Measurements from ENCODE around the gene ARHGDIA.

The ARHGDIA gene

DNA sequence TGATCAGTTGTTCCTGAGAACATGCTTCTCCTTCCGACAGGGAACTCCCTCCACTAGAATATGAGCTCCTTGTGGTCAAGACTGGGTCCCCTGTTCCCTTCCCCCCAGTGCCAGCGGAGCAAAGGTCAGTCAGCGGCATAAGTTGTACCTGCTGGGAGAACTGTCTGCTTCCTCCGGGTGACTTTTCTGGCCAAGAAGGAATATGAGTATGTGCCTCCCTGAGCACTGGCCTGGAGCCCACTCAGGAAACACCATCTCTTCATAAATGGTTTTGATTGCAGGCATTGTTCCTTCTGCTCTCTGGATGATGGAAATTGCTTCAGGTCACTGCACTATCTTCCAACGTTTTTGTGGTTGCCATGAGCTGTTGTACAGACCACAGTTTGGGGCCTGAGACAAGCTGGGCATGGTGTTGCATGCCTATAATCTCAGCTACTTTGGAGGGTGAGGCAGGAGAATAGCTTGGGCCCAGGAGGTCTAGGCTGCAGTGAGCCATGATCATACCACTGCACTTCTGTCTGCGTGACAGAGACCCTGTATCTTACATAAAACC lies 7.9 kb downstream of the ARHGDIA start:
- DNase-seq, result no peak

DNA sequence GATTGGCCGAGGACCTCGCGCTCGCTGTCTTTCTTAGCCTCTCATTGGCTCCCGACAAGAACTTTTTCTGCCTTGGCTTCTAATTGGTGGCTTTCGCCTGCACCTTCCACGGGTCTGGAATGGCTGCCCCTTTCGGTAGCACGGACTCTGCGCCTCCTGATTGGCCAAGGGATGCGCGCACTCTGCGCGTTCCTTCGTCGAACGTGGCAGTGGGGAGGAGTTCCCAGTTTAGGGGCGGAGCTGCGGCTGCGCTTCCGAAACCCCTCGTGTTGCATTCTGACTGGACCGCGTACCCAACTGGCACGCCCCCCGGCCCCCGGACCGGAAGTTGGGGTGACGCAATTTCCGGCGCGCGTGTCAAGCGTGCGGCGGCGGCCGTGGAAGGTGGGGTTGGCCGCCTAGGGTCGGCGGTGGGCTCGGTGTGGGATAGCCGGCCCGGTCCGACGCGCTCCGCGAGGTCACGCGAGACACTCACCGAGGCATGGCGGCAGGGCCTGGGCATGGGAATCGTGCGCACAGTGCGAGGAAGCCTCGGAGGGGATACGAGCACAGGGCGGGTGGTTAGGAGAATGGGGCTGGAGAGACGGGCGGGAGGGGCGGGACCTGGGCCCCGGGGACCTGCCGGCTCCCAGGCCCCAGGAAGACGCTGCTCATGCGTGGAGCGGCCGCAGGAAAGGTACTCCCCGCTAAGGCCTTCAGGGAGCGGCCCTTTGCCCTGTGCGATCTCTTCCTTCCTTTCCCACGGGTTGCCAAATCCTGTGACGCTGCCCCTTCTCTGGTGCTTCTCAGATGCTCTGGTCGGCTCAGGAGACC lies 10.2 kb downstream of the ARHGDIA start:
- peak; percentile 100 for DNase-seq

DNA sequence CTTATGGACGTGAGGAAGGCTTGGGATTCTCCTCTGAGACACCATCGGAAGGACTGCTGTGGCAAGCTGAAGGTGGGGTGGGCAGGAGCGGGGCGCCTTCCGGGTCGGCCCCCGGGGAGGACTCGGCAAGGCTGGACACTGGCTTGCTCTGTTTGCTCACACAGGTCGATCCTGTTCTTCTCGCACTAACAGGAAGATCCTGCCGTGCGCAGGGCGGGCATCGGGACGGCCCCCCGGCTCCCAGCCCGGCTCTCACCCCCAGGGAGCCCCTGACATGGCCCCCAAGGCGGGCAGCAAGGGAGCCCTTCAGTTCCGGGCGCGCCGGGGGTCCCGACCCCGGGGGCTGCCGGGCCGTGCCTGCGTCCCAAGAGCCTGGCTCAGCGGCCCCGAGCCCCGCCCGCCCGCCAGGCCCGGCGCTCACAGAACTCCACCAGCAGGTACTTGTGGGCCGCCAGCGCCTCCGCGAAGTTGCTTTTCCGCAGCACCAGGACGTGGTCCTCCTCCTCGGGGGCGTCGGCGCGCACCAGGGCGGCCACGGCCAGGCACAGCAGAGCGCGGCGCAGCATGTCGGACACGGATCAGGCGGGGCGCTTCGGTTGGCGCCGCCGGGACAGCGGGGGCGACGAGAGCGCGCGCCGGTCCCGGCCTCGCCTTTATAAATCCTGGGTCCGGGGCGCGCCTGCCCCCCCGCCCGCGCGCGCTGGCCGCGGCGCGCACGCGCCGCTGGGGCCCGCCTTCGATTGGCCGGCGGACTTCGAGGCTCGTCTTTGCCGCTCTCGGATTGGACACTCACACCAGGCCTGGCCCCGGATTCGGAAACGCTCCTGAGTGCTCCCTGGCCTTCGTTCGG lies 11.0 kb downstream of the ARHGDIA start, which contains the start of gene P4HB:
Gene P4HB (minus strand): TSS at position 630 of the 850 bp plus-strand sequence. CDS start 64 bp downstream, at position 566.
- no peak for DNase-seq

- peak; percentile 16 to 19 for DNase-seq
Measured at GRCh38 chr17:81858967-81859905, 11.9 kb downstream of the ARHGDIA start.

DNA sequence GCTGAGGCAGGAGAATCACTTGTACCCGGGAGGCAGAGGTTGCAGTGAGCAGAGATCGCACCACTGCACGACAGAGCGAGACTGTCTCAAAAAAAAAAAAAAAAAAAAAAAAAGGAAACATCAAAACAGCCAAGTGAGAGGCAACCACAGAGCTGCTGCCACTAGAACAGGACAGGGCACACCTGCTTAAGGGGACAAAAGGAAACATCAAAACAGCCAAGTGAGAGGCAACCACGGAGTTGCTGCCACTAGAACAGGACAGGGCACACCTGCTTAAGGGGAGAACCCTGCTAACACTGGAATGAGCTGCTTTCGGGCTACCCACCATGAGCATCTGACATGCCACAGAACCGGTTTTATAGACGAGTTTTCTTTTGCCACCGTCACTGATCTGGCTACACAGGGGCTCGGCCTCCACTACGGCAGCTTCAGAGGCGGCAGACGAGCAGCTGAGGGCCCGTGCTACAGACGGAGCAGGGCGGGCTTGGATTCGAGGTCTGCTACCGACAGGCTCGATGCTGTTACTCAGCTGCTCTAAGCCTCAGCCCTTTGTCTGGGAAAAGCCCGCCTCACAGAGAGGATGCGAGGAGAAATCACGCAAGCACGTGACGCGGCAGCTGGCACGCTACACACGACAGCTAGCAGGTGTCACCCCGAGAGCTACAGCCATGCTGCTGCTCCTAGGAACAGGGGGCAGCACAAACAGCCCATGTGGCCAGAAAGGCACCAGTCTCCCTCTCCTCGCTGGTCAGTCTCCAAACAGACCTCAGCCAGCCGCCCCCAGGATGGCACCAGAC lies 12.8 kb downstream of the ARHGDIA start:
- DNase-seq, result no peak

DNA sequence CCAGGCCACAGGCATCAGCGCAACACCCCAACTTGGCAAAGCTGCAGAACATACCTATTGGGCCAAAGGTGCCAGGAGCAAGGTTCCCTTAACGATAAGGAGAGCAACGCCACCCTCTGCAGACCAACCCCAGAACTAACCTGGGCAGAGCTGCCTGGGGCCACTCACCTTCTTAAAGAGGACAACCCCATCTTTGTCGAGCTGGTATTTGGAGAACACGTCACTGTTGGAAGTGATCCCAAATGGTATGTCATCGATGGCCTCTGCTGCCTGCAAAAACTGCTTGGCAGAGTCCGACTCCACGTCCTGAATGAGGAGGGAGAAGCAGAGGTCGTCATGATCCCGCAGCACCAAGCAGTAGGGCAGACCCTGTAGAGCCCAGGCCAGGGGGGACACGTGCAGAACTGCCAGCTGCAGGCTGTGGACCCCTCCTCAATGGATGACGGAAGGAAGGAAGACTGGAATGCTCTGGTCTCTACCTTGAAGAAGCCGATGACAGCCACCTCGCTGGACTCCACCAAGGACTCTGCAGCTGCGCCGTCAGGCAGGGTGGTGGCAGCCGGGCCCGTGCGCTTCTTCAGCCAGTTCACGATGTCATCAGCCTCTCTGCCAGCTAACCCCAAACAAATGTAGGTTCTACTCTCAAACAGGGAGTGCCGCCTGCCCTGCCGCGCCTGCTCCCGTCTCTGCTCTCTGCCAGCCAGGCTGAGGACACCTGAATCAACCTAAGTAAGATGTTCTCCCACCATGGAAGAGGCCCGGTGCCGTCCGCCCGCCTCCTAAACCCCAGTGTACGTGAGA lies 16.0 kb downstream of the ARHGDIA start:
- no peak for DNase-seq

DNA sequence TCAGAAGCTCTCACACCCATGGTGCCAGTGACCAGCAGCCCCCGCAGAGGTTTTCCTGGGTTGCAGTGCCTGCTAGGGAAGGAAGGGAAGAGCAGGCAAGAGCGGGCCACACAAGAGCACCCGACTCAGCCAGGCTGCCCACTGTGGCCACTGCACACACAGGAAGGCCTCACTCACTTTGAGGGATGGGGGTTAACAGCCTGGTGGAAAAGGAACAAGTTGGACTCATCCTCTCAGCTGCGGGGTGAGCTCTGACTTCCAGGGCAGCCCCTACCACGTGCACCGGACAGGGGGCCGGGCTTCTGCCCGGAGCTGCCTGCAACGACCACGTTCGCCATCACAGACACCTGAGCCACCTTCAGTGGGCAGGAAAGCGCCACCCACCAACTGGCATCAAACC lies 18.9 kb downstream of the ARHGDIA start:
- no peak for DNase-seq

- no peak for DNase-seq
Measured at GRCh38 chr17:81851423-81851822, 19.7 kb downstream of the ARHGDIA start.

DNA sequence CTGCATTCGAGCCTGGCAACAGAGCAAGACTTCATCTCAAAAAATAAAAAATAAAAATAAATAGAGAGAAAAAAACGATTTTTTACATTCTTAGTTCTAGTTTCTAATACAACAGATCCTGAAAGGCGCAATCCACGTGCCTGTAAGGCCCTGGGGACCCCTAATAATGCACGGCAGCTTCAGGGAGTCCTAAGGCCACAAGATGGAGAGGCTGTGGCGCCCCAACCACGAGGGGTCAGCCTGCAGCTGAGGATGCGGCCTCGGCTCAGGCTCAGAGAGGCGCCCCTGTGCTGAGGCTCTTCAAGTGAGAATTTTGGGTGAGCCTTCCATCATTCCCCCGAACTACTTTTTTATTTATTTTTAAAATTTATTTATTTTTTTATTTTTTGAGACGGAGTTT lies 21.7 kb downstream of the ARHGDIA start:
- no peak for DNase-seq

- no peak for DNase-seq
Measured at GRCh38 chr17:81846743-81847689, 24.1 kb downstream of the ARHGDIA start.

DNA sequence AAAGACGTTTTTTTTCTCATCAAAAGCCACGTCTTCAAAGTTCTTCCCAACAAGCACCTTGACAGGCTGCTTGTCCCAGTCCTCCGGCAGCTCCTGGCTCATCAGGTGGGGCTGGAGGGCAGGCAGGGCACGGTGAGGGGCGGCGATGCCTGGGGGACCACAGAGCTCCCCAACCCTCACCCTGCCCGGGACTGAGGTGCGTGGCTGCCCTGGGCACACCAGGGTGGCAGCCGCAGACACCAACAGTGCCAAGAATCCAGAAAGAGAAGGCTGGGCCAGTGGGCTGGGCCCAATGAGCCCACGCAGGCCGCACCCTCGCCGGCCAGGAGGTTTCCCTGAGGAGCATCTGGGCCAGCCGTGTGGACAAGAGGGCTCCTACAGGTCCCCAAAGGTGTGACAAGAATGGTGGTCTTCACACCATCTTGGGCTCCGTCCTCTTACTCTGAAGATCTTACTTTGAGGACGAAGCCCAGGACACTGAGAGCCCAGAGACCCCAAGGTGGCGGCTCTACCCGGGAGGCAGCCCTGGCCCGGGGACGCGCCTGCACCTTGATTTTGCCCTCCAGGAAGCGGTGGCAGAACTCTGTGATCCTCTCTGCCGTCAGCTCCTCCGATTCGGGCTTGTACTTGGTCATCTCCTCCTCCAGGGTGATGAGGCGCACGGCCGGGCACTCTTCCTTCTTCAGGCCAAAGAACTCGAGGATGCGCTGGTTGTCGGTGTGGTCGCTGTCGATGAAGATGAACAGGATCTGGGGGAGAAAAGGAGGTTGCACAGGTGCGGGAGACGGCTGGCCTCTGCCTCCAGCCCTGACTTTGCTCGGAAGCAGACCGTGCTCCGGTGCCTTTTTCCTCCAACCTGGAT lies 25.0 kb downstream of the ARHGDIA start:
- no peak for DNase-seq

DNA sequence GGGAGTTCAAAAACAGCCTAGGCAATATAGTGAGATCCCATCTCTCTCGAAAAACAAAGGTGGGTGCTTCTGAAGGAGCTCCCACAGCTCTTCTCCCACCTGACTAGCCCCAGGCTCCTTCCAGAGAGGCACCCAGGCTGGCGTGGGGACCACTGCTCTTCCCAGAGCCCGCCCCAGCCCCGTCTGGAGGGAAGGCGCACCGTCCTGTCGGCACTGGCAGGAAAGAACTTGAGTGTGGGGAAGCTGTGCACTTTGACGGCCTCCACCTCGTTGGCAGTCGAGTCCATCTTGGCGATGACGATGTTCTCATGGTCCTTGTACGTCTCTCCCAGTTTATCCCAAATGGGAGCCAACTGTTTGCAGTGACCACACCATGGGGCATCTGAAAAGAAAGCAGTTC lies 25.8 kb downstream of the ARHGDIA start:
- no peak for DNase-seq

DNA sequence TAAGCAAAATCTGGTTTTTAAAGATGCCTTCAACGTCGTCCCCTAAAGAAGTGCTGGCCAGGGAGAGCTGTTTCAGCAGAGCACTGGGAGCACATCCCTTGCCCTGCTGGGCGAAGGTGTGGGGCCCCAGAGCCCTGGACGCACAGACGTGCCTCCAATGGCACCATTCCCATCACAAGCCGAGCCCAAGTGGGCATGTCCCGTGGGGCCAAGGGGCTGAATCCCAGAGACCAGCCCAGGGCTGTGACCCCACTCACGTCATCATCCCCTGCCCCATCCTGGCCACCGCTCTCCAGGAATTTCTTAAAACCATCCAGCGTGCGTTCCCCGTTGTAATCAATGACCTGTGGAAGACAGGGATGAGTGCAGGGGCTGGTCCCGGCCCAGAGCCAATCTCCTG lies 26.2 kb downstream of the ARHGDIA start:
- no peak for DNase-seq

DNA sequence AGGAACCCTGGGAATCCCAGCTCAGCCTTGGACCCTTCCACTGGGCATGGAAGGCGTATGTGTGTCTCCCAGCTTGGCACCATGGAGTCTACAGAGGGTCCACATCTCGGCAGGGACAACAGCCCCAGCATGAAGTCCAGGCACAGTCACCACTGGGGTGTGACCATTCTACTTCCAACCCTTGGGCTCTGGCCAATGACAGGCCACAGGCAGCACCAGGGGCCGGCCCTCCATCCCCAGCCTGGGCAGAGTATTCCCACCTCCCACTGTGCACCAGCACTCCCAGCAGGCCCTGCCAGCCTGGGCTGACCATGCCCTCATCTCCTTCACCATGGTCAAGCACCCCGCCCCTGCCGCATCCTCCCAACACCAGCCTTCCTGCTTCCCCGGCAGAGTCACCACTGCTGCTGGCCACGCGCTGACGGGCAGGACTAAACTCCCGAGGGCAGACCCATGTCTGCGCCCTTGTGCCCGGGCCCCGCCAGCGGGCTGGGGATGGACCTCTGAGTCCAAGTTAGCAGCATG lies 26.7 kb downstream of the ARHGDIA start:
- DNase-seq, result no peak

GRCh38 chr17:81843713-81844326 lies 27.3 kb downstream of the ARHGDIA start:
- no peak for DNase-seq

DNA sequence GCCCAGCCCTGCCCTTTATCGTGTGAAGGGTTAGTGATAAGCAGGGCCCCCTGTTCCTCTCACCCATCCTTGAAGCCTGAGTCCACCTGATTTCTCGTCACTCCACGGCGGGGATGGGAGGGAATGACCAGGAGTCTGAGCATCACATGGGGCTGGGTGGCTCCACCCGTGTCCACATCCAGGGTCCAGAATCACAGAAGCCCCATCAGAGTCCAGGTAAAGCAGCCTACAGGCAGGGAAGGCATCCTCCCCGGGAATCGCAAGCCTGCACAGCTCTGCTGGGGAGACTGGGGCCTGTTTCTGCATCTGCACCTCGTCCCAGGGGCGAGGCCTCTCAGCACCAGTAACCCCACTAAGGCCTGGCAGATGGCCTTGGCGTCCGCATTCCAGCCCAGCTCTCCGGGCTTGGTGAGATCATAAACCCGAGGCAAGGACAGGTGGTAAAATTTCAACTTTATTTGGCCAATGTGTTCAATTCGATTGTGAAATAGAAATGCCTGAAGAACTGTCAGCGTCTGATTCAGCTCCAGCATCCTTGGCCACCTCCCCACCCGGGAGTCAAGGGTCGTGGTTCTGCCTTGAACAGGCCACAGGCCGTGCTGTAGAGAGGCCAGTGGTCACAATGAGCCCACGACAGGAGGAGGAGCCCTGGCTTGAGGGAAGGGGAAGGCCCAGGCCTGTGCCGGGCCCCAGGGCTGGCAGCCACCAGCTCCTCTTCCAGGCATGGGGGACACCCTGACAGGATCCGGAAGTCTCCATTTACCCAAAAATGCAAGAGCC lies 28.2 kb downstream of the ARHGDIA start:
- no peak for DNase-seq

DNA sequence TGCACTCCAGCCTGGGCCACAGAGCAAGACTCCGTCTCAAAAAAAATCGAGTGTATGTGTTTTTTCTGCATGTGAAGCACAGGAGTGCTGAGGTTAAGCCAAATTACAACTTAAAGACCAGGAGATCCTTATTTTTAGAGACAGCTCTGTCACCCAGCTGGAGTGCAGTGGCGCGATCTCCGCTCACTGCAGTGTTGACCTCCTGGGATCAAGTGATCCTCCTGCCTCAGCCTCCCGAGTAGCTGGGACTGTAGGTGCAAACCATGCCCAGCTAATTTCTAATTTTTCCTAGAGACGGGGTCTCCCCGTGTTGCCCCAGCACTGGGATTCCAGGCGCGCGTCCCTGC lies 28.8 kb downstream of the ARHGDIA start:
- no peak for DNase-seq
